Neuronal stem cell (in vitro differentiated cells): ENCODE results near the gene KRTAP9-4. TPM values are rescaled to one million over a fixed set of nuclear protein-coding genes. Genes with fewer than 3 reads are reported as not detected.
"Not testable (repeated sequence)": the region's sequence is repeated elsewhere in the genome, so short reads cannot be mapped to it uniquely, and the experiment has no call there.

Source experiments
- DNase-seq: peaks from one replicate; pipeline ENCODE4 v3.0.0-alpha.2; 2013; ENCODE audit warnings: low spot score
- H2AFZ ChIP-seq: one replicate; pipeline ENCODE4 v1.6.1; 2013; ENCODE audit warnings: mild to moderate bottlenecking, low read length, inconsistent platforms
- H2AK5ac ChIP-seq: 2 replicates; pipeline ENCODE4 v1.6.1; 2013; ENCODE audit warnings: low read depth, mild to moderate bottlenecking, inconsistent platforms, low read length, moderate library complexity, mixed read lengths
- H2BK120ac ChIP-seq: 2 replicates; pipeline ENCODE4 v1.6.1; 2013; ENCODE audit warnings: low read depth, mild to moderate bottlenecking, inconsistent platforms, low read length, moderate library complexity, mixed read lengths
- H2BK12ac ChIP-seq: one replicate; pipeline ENCODE4 v1.6.1; 2013; ENCODE audit warnings: low read length, inconsistent platforms
- H2BK15ac ChIP-seq: 2 replicates; pipeline ENCODE4 v1.6.1; 2013; ENCODE audit warnings: mild to moderate bottlenecking, low read length, inconsistent platforms, mixed read lengths
- H2BK5ac ChIP-seq: one replicate; pipeline ENCODE4 v1.6.1; 2013; ENCODE audit warnings: inconsistent platforms, mild to moderate bottlenecking, low read length, moderate library complexity
- H3K14ac ChIP-seq: one replicate; pipeline ENCODE4 v1.6.1; 2013; ENCODE audit warnings: low read length, inconsistent platforms
- H3K18ac ChIP-seq: 2 replicates; pipeline ENCODE4 v1.6.1; 2013; ENCODE audit warnings: low read length, inconsistent platforms
- H3K23ac ChIP-seq: 2 replicates; pipeline ENCODE4 v1.6.1; 2013; ENCODE audit warnings: low read depth, mild to moderate bottlenecking, mixed read lengths, low read length, inconsistent platforms; ENCODE audit not compliant: poor library complexity
- H3K27ac ChIP-seq: replicated peaks from 3 replicates; pipeline ENCODE4 v1.5.1; 2013; ENCODE audit warnings: low read length, inconsistent platforms
- H3K27me3 ChIP-seq, 3 experiments: 2 replicates each; pipeline ENCODE4 v1.6.1; 2013; ENCODE audit warnings: low read length in 3 of 3, mild to moderate bottlenecking in 2 of 3, inconsistent platforms in 1 of 3, low read depth in 1 of 3, mixed read lengths in 1 of 3, moderate library complexity in 1 of 3; ENCODE audit not compliant: control insufficient read depth in 3 of 3, insufficient read depth in 3 of 3
- H3K36me3 ChIP-seq, 2 donors: replicated peaks in 1 of 2; 2 replicates each; pipeline ENCODE4 v1.6.1; 2013; ENCODE audit warnings: low read length in 2 of 2; ENCODE audit not compliant: control insufficient read depth in 2 of 2, insufficient read depth in 2 of 2
- H3K4ac ChIP-seq: 2 replicates; pipeline ENCODE4 v1.6.1; 2013; ENCODE audit warnings: inconsistent platforms, mild to moderate bottlenecking, low read length, moderate library complexity
- H3K4me1 ChIP-seq, 2 donors: 1 replicate in 1 of 2; 2 replicates in 1 of 2; pipeline ENCODE4 v1.6.1; 2013; ENCODE audit warnings: low read length in 2 of 2, low read depth in 1 of 2; ENCODE audit not compliant: control insufficient read depth in 2 of 2, insufficient read depth in 1 of 2
- H3K4me2 ChIP-seq: one replicate; pipeline ENCODE4 v1.6.1; 2013; ENCODE audit warnings: mild to moderate bottlenecking, low read length, inconsistent platforms; ENCODE audit not compliant: insufficient read depth, poor library complexity, severe bottlenecking
- H3K4me3 ChIP-seq, 2 donors: 2 replicates each; pipeline ENCODE4 v1.5.1; 2013; ENCODE audit warnings: low read length in 2 of 2, mild to moderate bottlenecking in 2 of 2, inconsistent platforms in 1 of 2, moderate library complexity in 1 of 2
- H3K79me1 ChIP-seq: one replicate; pipeline ENCODE4 v1.6.1; 2013; ENCODE audit warnings: low read depth, mild to moderate bottlenecking, inconsistent platforms, low read length, moderate library complexity
- H3K9ac ChIP-seq: one replicate; pipeline ENCODE4 v1.6.1; 2013; ENCODE audit warnings: mild to moderate bottlenecking, low read depth, low read length, inconsistent platforms; ENCODE audit not compliant: poor library complexity
- H3K9me3 ChIP-seq, 2 donors: replicated peaks in 1 of 2; 2 replicates each; pipeline versions ENCODE3 to v1.6.1; 2013; ENCODE audit warnings: low read length in 2 of 2, mild to moderate bottlenecking in 2 of 2, inconsistent platforms in 1 of 2, low read depth in 1 of 2, mixed read lengths in 1 of 2, moderate library complexity in 1 of 2; ENCODE audit not compliant: control insufficient read depth in 2 of 2, insufficient read depth in 1 of 2
- H4K8ac ChIP-seq: one replicate; pipeline ENCODE4 v1.6.1; 2013; ENCODE audit warnings: low read depth, mild to moderate bottlenecking, inconsistent platforms, low read length, moderate library complexity
- H4K91ac ChIP-seq: one replicate; pipeline ENCODE4 v1.6.1; 2013; ENCODE audit warnings: low read length, low read depth, mild to moderate bottlenecking, inconsistent platforms; ENCODE audit not compliant: poor library complexity
- WGBS, 2 donors: extraction: QIAGEN DNeasy Blood & Tissue Kit; methylation state at CpG; one replicate each; pipeline ENCODE4 v1.1.7; 2013; ENCODE audit warnings: missing lambda C conversion rate in 2 of 2, mixed read lengths in 1 of 2; ENCODE audit not compliant: insufficient read length in 2 of 2, insufficient replicate concordance in 1 of 2; ENCODE audit errors: extremely low coverage in 2 of 2; 5-methylcytosine and 5-hydroxymethylcytosine counted together
- polyA plus RNA-seq, 2 experiments: library from polyadenylated mRNA; stranded (reverse); fragments of 200-250 nt; gene quantifications; one replicate each; pipeline ENCODE4 v1.2.3, GENCODE V29; 2013

KRTAP9-4 gene
- polyA plus RNA-seq (2013, experiment 1 of 2), result not detected
- not detected for polyA plus RNA-seq (2013, experiment 2 of 2)

GRCh38 chr17:41249637-41250240 lies at the start of gene KRTAP9-4:
Gene KRTAP9-4, plus strand, starts transcription at chr17:41249687. Its CDS starts 34 bp downstream, at chr17:41249721.
- not testable (repeated sequence) for H3K9me3 ChIP-seq, H2AFZ ChIP-seq, H4K91ac ChIP-seq, H3K36me3 ChIP-seq, H2AK5ac ChIP-seq, H3K27ac ChIP-seq, H3K14ac ChIP-seq, H2BK120ac ChIP-seq, H3K4me3 ChIP-seq, H3K18ac ChIP-seq, DNase-seq, H3K9ac ChIP-seq, H3K23ac ChIP-seq, H4K8ac ChIP-seq, H3K79me1 ChIP-seq, H3K4ac ChIP-seq, H3K27me3 ChIP-seq, H3K4me1 ChIP-seq, H2BK15ac ChIP-seq, H3K4me2 ChIP-seq, H2BK12ac ChIP-seq, H2BK5ac ChIP-seq
- no CpG with 5 or more reads among the region's 2 CpGs for WGBS, 2 donors

- WGBS, 2 donors, result no CpG with 5 or more reads among the region's 1 CpG
- no peak for DNase-seq
- no peaks in the 10 kb centered on the region for H3K27me3 ChIP-seq
Observed at GRCh38 chr17:41211845-41212466, 37.5 kb upstream of the KRTAP9-4 start.

GRCh38 chr17:41212524-41213169 lies 36.8 kb upstream of the KRTAP9-4 start:
- peaks cover 0 to 2% of the 10 kb centered on the region in 2 donors for H3K4me1 ChIP-seq
- H4K8ac ChIP-seq, result peak overlapping the region; percentile 17
- peak overlapping the region; percentile 54 for H2BK120ac ChIP-seq
- H3K4me3 ChIP-seq, result peak overlapping the region in 1 of 2 donors; percentile 60
- H2AFZ ChIP-seq, result no peak overlapping the region
- H2AK5ac ChIP-seq, result no peak overlapping the region
- peak overlapping the region; percentile 99 for H4K91ac ChIP-seq
- H3K4ac ChIP-seq, result peak overlapping the region; percentile 97
- H3K27ac ChIP-seq, result no peak overlapping the region
- no peak for DNase-seq
- no peak overlapping the region for H3K4me2 ChIP-seq
- peak overlapping the region; percentile 97 for H3K23ac ChIP-seq
- peak overlapping the region; percentile 90 for H2BK12ac ChIP-seq
- peak overlapping the region; percentile 70 for H3K9ac ChIP-seq
- H3K9me3 ChIP-seq, result no peaks in the 10 kb centered on the region
- H2BK5ac ChIP-seq, result no peak overlapping the region
- H2BK15ac ChIP-seq, result peak overlapping the region; percentile 67
- no peaks in the 10 kb centered on the region for H3K27me3 ChIP-seq
- H3K14ac ChIP-seq, result peak overlapping the region; percentile 94
- H3K79me1 ChIP-seq, result no peaks in the 10 kb centered on the region
- no CpG with 5 or more reads among the region's 7 CpGs for WGBS, 2 donors
- H3K18ac ChIP-seq, result peak overlapping the region; percentile 87
- H3K36me3 ChIP-seq, result no peaks in the 10 kb centered on the region

More at GRCh38 chr17:41211845-41212466, 37.5 kb upstream of the KRTAP9-4 start:
- H3K4me2 ChIP-seq, result no peak overlapping the region
- no peak overlapping the region for H3K14ac ChIP-seq
- peaks cover 0 to 2% of the 10 kb centered on the region in 2 donors for H3K4me1 ChIP-seq
- H2BK15ac ChIP-seq, result no peak overlapping the region
- H4K8ac ChIP-seq, result no peak overlapping the region
- no peak overlapping the region for H3K4me3 ChIP-seq
- H3K9me3 ChIP-seq, result no peaks in the 10 kb centered on the region
- no peak overlapping the region for H2BK5ac ChIP-seq
- no peak overlapping the region for H2AK5ac ChIP-seq
- H2BK12ac ChIP-seq, result no peak overlapping the region
- H3K23ac ChIP-seq, result no peak overlapping the region
- H3K4ac ChIP-seq, result no peak overlapping the region
- no peak overlapping the region for H3K9ac ChIP-seq
- H4K91ac ChIP-seq, result no peak overlapping the region
- no peak overlapping the region for H2AFZ ChIP-seq
- H3K79me1 ChIP-seq, result no peaks in the 10 kb centered on the region
- H3K27ac ChIP-seq, result no peak overlapping the region
- H2BK120ac ChIP-seq, result no peak overlapping the region
- no peak overlapping the region for H3K18ac ChIP-seq
- no peaks in the 10 kb centered on the region for H3K36me3 ChIP-seq

GRCh38 chr17:41215681-41216080 lies 33.8 kb upstream of the KRTAP9-4 start:
- Histone ChIP-seq H4K91ac (no peak overlapping the region), H3K18ac (no peak overlapping the region), H2BK5ac (no peak overlapping the region), H2BK15ac (no peak overlapping the region), H3K4ac (no peak overlapping the region), H2BK120ac (no peak overlapping the region), H4K8ac (no peak overlapping the region), H3K27me3 (no peaks in the 10 kb centered on the region), H3K4me1 (peaks cover 0 to 2% of the 10 kb centered on the region in 2 donors), H3K36me3 (no peaks in the 10 kb centered on the region), H3K27ac (no peak overlapping the region), H2AK5ac (no peak overlapping the region), H3K9ac (no peak overlapping the region), H2AFZ (no peak overlapping the region), H3K23ac (no peak overlapping the region), H3K14ac (no peak overlapping the region), H3K79me1 (no peaks in the 10 kb centered on the region), H2BK12ac (no peak overlapping the region), H3K4me2 (no peak overlapping the region), H3K4me3 (no peak overlapping the region), H3K9me3 (no peaks in the 10 kb centered on the region)
- no CpG with 5 or more reads among the region's 1 CpG for WGBS, 2 donors
- no peak for DNase-seq
